GM18498 (cell line): ENCODE data around the gene BMF.

Experiments
- ATAC-seq: cut with Tn5 transposase; IDR thresholded peaks from one replicate; pipeline ENCODE4 v1.9.1; 2021; ENCODE audit warnings: mild to moderate bottlenecking, moderate library complexity; ENCODE audit not compliant: unreplicated experiment

Gene BMF

GRCh38 chr15:40069178-40070165, 39.2 kb downstream of the BMF start:
- ATAC-seq = peak; percentile 62

DNA sequence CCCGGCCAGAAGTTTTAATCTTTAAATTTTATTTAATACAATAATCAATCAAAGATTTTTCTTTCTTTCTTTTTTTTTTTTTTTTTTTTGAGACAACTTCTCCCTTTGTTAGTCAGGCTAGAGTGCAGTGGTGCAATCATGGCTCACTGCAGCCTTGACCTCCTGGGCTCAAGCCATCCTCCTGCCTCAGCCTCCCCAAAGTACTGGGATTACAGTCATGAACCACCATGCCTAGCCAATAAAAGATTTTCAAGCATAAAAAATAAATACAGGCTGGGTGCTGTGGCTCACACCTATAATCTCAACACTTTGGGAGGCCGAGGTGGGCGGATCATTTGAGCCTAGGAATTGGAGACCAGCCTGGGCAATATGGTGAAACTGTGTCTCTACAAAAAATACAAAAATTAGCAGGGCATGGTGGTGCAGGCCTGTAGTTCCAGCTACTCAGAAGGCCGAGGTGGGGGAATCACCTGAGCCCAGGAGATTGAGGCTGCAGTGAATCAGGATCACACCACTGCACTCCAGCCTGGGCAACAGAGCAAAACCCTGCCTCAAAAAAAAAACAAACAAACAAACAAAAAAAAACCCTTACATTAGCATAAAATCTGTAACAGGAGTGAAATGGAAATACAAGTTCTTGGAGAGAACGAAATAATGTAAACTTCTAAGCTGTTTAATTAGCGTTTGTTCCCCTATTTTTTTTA, 40.6 kb downstream of the BMF start:
- no peak for ATAC-seq

GRCh38 chr15:40066589-40066988, 42.1 kb downstream of the BMF start:
- ATAC-seq = no peak

DNA sequence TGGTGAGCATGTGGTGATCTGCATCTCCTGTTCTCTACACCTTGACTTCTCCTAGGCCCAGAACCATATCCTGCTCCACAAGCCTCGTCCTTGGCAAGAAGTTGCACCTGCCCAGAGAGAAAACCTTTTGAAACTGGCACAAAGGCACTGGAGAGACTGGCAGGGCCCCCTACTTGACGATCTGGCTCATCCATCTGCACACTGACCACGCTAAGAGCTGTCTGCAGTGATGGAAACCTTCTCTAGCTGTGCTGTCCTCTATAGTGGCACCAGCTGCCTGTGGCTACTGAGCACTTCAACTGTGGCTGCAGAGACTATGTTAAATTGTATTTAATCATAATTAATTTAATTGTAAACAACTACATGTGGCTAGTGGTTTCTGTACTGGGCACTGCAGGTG, 43.5 kb downstream of the BMF start:
- no peak for ATAC-seq

DNA sequence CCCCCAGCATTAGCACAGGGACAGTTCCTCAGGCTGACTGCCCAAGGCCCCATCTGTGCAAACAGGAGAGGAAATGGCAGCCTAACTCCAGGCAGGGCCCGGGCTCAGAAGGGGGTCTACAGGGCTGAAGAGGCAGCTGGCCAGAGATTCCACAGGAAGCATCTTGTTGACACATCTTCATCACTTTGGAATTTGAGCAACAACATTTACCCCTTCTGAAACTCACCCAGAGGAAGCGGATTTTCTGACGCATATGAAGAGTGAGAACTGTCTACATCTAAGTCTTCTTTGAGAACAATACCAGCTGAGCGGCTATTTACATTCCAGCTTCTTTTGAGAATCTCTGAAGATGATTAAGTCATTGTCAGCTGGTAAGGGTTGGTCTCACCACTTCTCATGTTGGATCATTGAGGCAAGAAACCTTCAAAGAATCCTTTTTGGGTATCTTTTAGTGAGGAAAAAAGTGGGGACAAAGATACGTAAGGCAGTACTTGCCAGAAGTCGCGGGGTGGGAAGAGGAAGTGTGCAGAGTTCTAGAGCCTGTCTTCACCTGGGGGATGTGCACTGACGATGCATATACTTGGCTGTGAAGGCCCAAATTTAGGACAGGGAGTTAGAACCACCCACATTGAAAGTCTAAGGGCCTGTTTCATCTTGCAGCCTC, 44.3 kb downstream of the BMF start:
- ATAC-seq = peak; percentile 59

DNA sequence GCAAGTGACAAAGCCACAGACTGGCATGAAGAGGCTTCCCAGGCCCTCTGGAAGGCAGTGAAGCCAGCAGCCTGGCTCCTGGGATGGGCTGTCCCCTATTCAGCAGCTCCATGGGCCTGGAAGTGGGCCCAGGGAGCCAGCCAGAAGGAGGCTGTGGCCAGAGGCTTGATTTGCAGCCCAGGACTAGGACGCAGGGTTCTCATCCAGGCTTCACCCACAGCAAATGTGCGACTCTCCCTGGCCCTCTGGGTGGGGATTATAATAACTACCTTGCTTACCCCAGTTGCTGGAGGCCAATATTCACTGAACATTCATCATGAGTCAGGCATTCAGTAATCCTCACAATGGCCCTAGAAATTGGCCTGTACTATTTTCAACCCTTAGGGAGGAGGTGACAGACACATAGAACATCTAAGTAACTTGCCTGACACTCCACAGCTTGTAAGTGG, 45.1 kb downstream of the BMF start:
- no peak for ATAC-seq

GRCh38 chr15:40062816-40063562, 45.7 kb downstream of the BMF start:
- no peak for ATAC-seq

GRCh38 chr15:40061212-40061901, 47.3 kb downstream of the BMF start:
- peak; percentile 56 for ATAC-seq

DNA sequence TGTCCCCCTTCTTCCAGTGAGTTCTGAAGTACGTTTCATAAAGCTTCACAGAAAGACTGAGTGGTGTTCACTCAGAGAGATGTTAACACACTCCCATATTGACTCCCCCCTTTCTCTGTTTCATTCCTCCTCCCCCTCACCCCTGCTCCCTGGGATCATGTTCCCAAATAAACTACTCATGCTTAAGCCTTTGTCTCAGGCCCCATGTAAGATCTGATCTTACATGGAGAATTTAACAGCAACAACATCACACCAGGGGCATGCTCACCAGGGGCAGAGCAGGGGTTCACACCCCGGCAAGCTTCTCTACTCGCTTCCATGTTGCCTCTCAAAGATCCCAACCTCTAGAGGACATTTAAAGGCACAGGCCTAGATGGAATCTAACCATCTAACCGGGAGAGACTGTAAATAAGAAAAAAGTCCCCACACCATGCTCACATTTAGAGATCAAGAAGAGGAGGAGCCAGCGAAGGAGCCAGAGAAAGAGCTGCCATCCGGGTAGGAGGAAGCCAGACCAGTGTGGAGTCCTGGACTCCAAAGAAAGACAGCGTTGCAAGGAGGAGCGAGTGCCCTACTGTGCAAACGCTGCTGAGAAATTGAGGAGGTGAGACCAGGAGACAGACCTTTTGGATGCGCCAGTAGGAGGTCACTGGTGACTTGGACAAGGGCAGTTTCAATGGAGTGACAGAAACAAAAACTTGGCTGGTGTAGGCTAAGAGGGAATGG, 48.3 kb downstream of the BMF start:
- ATAC-seq = no peak

GRCh38 chr15:40059821-40060220, 48.9 kb downstream of the BMF start:
- ATAC-seq = no peak

DNA sequence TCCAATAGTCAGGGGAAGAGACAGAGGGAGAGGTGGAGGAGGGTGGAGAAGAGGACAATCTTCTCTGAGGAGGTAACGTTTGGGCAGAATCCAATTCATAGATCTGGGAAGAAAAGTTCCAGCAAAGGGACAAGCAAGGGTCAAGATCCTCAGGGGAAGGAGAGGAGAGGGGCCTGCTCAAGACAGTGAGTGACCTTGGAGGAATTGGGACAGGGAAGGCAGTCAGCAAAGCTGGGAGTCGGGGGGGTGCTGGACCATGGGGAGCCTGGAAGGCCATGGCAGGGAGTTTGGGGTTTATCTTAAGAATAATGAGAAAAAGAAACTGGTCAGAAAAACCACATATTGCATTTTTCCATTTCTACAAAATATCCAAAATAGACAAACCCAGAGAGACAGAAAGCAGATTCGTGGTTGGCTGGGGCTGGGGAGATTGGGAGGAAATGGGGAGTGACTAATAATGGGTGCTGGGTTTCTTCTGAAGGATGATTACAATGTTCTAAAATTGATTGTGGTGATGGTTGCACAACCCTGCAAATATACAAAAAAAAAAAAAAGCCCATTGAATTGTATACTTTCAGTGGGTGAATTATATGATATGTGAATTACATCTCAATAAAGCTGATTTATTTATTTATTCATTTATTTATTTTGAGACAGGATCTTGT, 50.1 kb downstream of the BMF start:
- no peak for ATAC-seq

GRCh38 chr15:40055576-40056293, 52.9 kb downstream of the BMF start:
- no peak for ATAC-seq

- ATAC-seq = peak; percentile 84
Observed at GRCh38 chr15:40054855-40055575, 53.7 kb downstream of the BMF start.

GRCh38 chr15:40054605-40054854, 54.1 kb downstream of the BMF start:
- peak; percentile 49 for ATAC-seq

DNA sequence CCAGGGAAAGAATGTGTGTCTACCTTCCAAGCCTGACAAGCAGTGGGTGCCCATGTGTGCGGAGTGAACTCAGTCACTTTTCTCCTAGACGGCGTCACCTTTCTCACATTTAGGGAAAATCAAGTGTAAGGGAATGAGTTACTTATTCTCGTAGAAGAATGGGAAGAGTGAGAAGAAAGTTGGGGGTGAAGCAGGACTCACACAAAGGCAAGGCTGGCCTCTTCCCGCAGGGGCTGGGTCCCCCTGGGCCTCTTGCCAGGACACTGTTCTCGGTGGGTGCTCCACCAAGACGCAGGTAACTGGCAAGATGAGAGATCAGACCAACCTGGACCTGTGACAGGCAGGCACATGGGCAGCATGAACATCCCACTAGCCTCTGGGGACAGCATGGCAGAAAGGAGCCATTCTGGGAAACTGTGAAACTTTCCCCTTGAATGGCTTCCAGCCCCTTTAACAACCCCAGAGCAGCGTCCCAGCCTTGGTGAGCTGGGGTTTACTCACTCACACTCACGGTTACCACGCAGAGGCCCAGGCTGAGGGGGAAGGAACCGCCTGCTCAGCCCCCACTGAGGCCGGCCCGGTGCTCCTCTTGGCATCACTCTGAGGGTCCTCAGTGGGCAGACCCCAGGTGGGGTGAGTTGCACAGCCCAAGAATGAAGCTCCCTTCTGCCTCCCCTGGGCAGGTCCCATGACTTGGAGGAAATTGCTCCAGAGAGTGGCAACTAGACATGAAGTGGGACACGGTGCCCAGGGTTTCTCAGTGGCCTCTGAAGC, 54.7 kb downstream of the BMF start:
- peak; percentile 35 for ATAC-seq

GRCh38 chr15:40053079-40053830, 55.4 kb downstream of the BMF start:
- ATAC-seq = no peak
